Measurements from ENCODE around the gene ZNF23.

ZNF23 gene

GRCh38 chr16:71408536-71408935, 53.5 kb downstream of the ZNF23 start:
- H3K27me3 ChIP-seq (ENCODE audit: low read depth, low read length): peaks cover 14% of the 10 kb centered on the region
- no peak overlapping the region for H3K4me2 ChIP-seq (ENCODE audit: low read length)
- no peak overlapping the region for H3K4me3 ChIP-seq (ENCODE audit: low read length)
- H3K9ac ChIP-seq (ENCODE audit: low read length): no peak overlapping the region
- no peaks in the 10 kb centered on the region for H4K20me1 ChIP-seq (ENCODE audit: insufficient read depth, low read length)
- no peak for TF ChIP-seq EZH2phosphoT487 (IDR thresholded peaks at IDR 0.05; ENCODE audit: low read depth)
- no peak overlapping the region for H2AFZ ChIP-seq (ENCODE audit: low read depth, low read length)
- 0 out of 2 replicates have a peak, but pooled peaks cover 8% of the 10 kb centered on the region for H3K9me3 ChIP-seq (ENCODE audit: insufficient read depth, low read length)
- H3K27ac ChIP-seq (ENCODE audit: low read length): no peak overlapping the region
- no peaks in the 10 kb centered on the region for H3K36me3 ChIP-seq (replicated peaks; ENCODE audit: low read depth, low read length)
- H3K4me1 ChIP-seq (ENCODE audit: low read length): peaks cover 8% of the 10 kb centered on the region; the same call in 1 of the 2 replicates
- H3K79me2 ChIP-seq (ENCODE audit: low read length): no peaks in the 10 kb centered on the region

GRCh38 chr16:71407731-71408130, 54.3 kb downstream of the ZNF23 start:
- Histone ChIP-seq H3K4me2 (ENCODE audit: low read length) (no peak overlapping the region), H4K20me1 (ENCODE audit: insufficient read depth, low read length) (no peaks in the 10 kb centered on the region), H3K9me3 (ENCODE audit: insufficient read depth, low read length) (0 out of 2 replicates have a peak, but pooled peaks cover 8% of the 10 kb centered on the region), H3K4me1 (ENCODE audit: low read length) (peaks cover 3% of the 10 kb centered on the region; the same call in 1 of the 2 replicates), H3K27me3 (ENCODE audit: low read depth, low read length) (peaks cover 14% of the 10 kb centered on the region), H3K36me3 (replicated peaks; ENCODE audit: low read depth, low read length) (no peaks in the 10 kb centered on the region), H3K27ac (ENCODE audit: low read length) (no peak overlapping the region), H3K79me2 (ENCODE audit: low read length) (no peaks in the 10 kb centered on the region), H3K9ac (ENCODE audit: low read length) (no peak overlapping the region), H3K4me3 (ENCODE audit: low read length) (no peak overlapping the region), H2AFZ (ENCODE audit: low read depth, low read length) (no peak overlapping the region)
- TF ChIP-seq, protein P1, sequence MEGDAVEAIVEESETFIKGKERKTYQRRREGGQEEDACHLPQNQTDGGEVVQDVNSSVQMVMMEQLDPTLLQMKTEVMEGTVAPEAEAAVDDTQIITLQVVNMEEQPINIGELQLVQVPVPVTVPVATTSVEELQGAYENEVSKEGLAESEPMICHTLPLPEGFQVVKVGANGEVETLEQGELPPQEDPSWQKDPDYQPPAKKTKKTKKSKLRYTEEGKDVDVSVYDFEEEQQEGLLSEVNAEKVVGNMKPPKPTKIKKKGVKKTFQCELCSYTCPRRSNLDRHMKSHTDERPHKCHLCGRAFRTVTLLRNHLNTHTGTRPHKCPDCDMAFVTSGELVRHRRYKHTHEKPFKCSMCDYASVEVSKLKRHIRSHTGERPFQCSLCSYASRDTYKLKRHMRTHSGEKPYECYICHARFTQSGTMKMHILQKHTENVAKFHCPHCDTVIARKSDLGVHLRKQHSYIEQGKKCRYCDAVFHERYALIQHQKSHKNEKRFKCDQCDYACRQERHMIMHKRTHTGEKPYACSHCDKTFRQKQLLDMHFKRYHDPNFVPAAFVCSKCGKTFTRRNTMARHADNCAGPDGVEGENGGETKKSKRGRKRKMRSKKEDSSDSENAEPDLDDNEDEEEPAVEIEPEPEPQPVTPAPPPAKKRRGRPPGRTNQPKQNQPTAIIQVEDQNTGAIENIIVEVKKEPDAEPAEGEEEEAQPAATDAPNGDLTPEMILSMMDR (IDR thresholded peaks at IDR 0.05; ENCODE audit: low read depth, low read length): no peak
- TF ChIP-seq EZH2phosphoT487 (IDR thresholded peaks at IDR 0.05; ENCODE audit: low read depth): no peak

- Histone ChIP-seq H3K9ac (ENCODE audit: low read length) (no peak overlapping the region), H4K20me1 (ENCODE audit: insufficient read depth, low read length) (no peaks in the 10 kb centered on the region), H3K4me1 (ENCODE audit: low read length) (no peaks in the 10 kb centered on the region), H3K27me3 (ENCODE audit: low read depth, low read length) (peaks cover 14% of the 10 kb centered on the region), H3K27ac (ENCODE audit: low read length) (no peak overlapping the region), H3K36me3 (replicated peaks; ENCODE audit: low read depth, low read length) (no peaks in the 10 kb centered on the region), H2AFZ (ENCODE audit: low read depth, low read length) (no peak overlapping the region), H3K4me3 (ENCODE audit: low read length) (no peak overlapping the region), H3K79me2 (ENCODE audit: low read length) (no peaks in the 10 kb centered on the region), H3K4me2 (ENCODE audit: low read length) (no peak overlapping the region), H3K9me3 (ENCODE audit: insufficient read depth, low read length) (0 out of 2 replicates have a peak, but pooled peaks cover 8% of the 10 kb centered on the region)
- no peak for TF ChIP-seq EZH2phosphoT487 (IDR thresholded peaks at IDR 0.05; ENCODE audit: low read depth)
- TF ChIP-seq, protein P1 (IDR thresholded peaks at IDR 0.05; ENCODE audit: low read depth, low read length): no peak
These were observed 55.3 kb downstream of the ZNF23 start for GRCh38 chr16:71406724-71407123.

GRCh38 chr16:71406316-71406715, 55.7 kb downstream of the ZNF23 start:
- Histone ChIP-seq H3K36me3 (replicated peaks; ENCODE audit: low read depth, low read length) (no peaks in the 10 kb centered on the region), H3K9me3 (ENCODE audit: insufficient read depth, low read length) (0 out of 2 replicates have a peak, but pooled peaks cover 8% of the 10 kb centered on the region), H3K4me3 (ENCODE audit: low read length) (no peak overlapping the region), H4K20me1 (ENCODE audit: insufficient read depth, low read length) (no peaks in the 10 kb centered on the region), H3K4me1 (ENCODE audit: low read length) (no peaks in the 10 kb centered on the region), H2AFZ (ENCODE audit: low read depth, low read length) (no peak overlapping the region), H3K79me2 (ENCODE audit: low read length) (no peaks in the 10 kb centered on the region), H3K27ac (ENCODE audit: low read length) (no peak overlapping the region), H3K27me3 (ENCODE audit: low read depth, low read length) (peaks cover 14% of the 10 kb centered on the region), H3K4me2 (ENCODE audit: low read length) (no peak overlapping the region), H3K9ac (ENCODE audit: low read length) (no peak overlapping the region)
- no peak for TF ChIP-seq EZH2phosphoT487 (IDR thresholded peaks at IDR 0.05; ENCODE audit: low read depth)
- TF ChIP-seq, protein P1 (IDR thresholded peaks at IDR 0.05; ENCODE audit: low read depth, low read length): no peak

Measured in OCI-LY3 (cell line).